HK-2 (cell line): ENCODE results near the gene AGT.
"Not testable (repeated sequence)": the region's sequence is repeated elsewhere in the genome, so short reads cannot be mapped to it uniquely, and the experiment has no call there.

Source experiments
- DNase-seq: peaks from one replicate; pipeline ENCODE4 v3.0.0-alpha.2; 2018; ENCODE audit not compliant: unreplicated experiment

The AGT gene

GRCh38 chr1:230707732-230708630 is 5.9 kb downstream of the AGT start:
- no peak for DNase-seq

DNA sequence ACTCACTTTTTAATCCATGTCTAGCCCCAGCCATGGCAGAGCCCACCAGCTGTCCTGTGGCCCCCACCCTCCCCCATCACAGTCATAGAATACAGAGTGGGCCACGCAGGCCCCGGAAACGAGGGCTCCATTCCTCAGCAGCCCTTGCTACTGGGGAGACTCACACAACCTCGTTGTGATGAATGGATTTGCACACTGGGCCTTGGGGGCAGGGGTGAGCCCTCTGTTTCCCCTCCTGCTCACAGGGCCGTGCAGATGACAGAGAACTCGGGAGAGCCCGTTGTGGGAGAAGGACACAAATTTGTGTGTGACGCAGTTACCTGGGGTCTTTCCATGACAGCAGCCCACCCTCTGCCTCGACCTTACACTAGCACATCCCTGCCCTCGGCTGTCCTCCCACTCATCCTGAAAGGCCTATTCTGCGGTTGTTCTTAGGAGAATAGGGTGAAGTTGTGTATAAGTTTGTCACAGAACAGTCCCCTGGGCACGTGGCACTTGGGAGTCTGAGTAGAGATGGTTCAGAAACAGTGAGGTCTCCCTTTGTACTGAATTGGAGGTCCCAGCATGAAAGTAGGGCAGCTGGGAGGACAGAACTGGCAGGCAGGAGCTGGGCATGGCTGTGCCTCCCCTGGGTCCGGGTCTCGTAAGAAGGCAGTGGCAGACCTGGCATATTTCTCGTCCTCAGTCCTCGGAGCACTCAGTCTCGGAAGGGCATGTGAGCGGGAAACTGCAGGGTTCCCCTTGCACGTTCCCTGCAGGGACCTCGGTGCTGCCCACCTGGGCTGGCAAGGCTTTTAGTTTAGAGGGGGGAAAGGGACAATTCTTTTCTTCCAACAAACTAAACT is 6.8 kb downstream of the AGT start:
- no peak for DNase-seq

DNA sequence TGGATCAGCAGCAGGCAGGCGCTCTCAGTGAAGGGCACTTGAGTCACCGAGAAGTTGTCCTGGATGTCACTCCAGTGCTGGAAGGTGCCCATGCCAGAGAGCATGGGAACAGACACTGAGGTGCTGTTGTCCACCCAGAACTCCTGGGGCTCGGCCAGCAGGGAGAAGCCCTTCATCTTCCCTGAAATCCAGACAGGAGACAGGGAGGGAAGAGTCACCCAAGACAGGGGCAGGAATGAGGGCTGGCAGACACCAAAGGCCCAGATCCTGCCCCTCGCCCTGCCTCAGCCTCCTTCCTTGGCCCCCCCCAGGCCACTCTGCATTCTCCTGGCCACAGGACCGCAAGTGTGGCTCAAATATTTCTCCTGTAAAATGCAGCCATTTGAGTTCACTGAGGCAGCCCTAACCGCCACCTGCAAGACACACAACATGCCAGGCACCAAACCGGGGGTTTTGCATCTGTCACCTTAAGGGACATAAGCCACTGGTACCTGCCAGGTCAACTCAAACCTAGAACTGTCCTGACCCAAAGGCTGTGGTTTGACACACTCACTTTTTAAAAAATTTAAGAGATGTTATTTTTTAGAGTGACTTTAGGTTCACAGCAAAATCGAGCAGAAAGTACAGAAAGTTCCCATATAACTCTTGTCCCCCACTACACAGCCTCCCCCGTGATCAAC is 7.8 kb downstream of the AGT start:
- no peak for DNase-seq

- no peak for DNase-seq
Measured at GRCh38 chr1:230705289-230706019, 8.5 kb downstream of the AGT start.

DNA sequence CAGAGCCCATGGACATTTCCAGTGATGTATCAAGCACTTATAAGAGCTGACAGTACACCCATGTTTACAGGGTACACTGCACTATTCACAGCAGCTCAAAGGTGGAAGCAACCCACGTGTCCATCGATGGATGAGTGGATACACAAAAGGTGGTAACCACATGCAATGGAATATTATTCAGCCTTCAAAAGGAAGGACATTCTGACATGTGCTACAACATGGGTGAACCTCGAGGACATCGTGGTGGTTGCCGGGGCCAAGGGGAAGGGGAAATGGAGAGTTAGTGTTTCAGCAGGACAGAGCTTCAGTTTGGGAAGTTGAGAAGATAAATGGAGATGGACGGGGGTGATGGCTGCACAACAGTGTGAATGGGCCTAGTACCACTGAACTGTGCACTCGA is 9.1 kb downstream of the AGT start:
- no peak for DNase-seq

- DNase-seq = no peak
Measured at GRCh38 chr1:230703679-230704385, 10.1 kb downstream of the AGT start.

DNA sequence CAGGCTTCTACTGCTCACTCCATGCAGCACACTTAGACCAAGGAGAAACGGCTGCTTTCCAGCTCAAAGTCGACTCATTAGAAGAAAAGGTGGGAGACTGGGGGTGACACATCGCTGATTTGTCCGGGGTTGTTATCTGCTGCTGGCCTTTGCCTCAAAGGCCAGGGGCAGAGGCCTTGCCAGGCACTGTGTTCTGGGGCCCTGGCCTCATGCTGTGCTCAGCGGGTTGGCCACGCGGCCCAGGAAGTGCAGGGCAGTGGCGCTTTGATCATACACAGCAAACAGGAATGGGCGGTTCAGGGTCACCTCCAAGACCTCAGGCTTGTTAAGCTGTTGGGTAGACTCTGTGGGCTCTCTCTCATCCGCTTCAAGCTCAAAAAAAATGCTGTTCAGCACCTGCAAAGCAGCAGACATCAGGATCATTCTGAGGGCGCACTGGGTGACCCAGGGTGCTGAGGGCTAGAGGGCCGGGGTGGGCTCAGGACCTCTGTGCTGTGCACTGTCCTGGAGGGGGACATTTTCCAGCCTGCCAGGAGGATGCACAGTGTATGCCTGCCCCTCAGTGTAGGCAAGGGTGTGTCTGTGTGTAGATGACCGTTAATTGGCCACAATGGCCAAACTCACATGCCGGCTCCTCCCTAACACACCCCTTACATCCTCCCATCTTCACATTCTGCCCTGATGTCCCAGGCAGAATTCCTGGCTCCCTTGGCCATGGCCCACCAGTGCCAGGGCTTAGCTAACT is 10.8 kb downstream of the AGT start:
- no peak for DNase-seq

GRCh38 chr1:230701895-230702768 is 11.8 kb downstream of the AGT start:
- DNase-seq = no peak

DNA sequence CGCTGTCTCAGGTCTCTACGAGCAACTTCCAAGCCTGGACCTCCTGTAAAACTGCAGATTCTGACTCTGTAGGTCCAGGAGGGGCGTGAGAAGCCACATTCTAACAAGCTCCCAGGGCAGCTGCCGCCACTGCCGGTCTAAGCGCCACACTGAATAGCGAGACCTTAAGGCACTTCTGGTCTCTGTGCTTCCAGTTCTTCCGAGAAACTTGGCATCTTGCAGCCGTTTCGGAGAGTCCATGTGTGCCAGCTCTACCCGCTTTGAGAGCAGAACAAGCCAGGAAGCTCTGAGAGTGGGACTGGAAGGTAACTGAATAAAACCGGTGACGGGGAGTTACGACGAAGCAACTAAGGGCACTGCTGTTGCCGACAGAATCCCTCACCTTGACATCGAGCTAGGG is 12.5 kb downstream of the AGT start:
- DNase-seq = no peak

DNA sequence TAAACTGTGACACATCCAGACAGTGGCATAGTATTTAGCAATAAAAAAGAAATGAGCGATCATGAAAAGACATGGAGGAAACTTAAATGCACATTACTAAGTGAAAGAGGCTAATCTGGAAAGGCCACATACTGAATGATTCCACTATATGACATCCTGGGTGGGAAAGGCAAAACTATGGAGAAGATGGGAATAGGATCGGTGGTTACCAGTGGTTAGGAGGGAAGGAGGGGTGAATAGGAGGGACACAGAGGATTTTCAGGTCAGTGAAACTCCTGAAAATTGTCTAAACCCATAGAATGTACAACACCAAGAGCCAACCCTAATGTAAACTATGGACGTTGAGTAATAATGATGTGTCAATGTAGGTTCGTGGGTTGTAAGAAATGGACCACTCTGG is 13.8 kb downstream of the AGT start:
- DNase-seq = no peak

- DNase-seq = no peak
Measured at GRCh38 chr1:230699716-230700115, 14.2 kb downstream of the AGT start.

- not testable (repeated sequence) for DNase-seq
Measured at GRCh38 chr1:230698964-230699363, 15.0 kb downstream of the AGT start.

- no peak for DNase-seq
Measured at GRCh38 chr1:230698130-230698529, 15.8 kb downstream of the AGT start.

GRCh38 chr1:230696722-230697437 is 17.0 kb downstream of the AGT start:
- DNase-seq = no peak

- no peak for DNase-seq
Measured at GRCh38 chr1:230696218-230696617, 17.7 kb downstream of the AGT start.

DNA sequence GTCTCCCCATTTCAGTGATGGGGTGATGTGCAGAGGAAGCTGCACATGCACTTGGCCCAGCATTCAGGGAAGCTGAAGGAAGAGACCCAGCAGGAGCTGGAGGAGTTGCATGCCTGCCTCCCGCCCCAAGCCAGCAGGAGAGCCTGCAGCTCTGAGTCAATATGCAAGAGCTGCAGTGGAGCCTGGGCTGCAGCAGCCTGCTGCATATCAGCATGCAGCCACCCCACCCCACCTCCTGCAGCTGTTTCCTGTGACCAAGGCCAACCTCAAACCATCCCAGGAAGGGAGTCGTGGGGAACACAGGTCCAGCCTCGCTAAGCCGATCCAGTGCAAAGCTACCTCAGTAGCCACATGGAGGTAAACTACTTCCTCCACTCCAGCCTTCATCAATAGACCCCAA is 18.9 kb downstream of the AGT start:
- no peak for DNase-seq

- DNase-seq = no peak
Measured at GRCh38 chr1:230694464-230694863, 19.5 kb downstream of the AGT start.

GRCh38 chr1:230693777-230694176 is 20.1 kb downstream of the AGT start:
- no peak for DNase-seq

DNA sequence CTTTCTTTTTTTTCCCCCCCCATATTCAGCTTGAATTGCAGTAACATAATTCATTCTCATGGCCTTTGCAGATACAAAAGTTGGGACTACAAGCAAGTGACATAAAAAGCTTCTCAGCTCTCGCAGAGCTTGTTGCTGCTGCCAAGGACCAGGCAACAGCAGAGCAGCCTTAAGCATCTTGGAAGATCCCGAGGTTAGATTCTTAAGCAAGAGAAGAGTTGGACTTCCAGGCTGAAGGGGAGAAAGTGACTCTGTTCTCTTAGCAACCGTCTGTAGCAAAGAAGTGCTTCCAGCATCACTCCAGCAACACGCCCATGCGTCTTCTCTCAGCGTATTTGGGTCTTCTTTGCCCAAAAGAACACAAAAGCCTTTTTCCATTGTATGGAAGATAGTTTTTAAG is 20.7 kb downstream of the AGT start:
- DNase-seq = no peak
